Measurements from ENCODE around the gene COBL. TPM values are rescaled to one million over a fixed set of nuclear protein-coding genes. Genes with fewer than 3 reads are reported as not detected.
A peak's percentile ranks its signal among the peaks of the same experiment; 100 is the strongest.

COBL gene
- total RNA-seq, 1 experiment from 2014 or later = 52.3 TPM

DNA sequence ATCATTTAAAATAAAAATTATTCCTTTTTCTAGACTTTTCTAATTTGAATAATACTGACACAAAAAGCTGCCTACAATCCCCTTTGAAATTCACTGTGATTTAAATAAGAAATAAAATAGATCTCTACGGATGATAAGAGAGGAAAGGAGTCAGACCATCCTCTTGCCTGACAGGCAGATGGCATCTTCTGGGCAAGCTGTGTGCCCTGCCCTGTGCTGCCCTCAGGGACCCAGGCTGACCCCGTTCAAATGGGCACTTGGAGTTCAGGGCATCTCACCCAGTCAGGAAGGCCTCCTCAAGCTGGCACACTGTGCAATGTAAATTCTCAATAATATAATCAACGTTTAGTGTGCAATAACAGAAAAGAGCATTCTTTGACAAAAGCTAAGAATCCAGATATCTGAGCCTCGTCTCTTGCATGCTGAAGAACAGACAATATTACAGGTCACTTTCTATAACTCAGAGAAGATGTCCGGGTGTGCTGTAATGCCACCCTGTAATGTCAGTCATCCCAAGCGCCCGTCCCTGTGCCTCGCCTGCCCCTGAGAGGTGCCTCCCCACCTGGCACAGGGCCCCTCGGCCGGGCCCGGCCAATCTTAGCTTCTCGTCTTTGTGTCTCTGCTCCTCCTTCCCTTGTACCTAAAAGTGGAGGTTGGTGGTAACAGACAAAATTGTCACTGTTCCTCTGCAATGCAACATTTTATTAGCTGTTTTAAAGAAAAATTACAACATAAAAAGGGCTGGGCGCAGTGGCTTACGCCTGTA is 263.3 kb downstream of the COBL start:
- Histone ChIP-seq H3K56ac (ENCODE audit: insufficient read length, low read depth, low read length) (no peak overlapping the region), H3K79me1 (ENCODE audit: insufficient read depth, low read depth, low read length, poor library complexity, severe bottlenecking) (no peaks in the 10 kb centered on the region), H4K8ac (replicated peaks; ENCODE audit: insufficient read length, low read depth, low read length) (no peak overlapping the region), H3K23me2 (ENCODE audit: insufficient read length, low read depth, low read length, poor library complexity, severe bottlenecking) (no peaks in the 10 kb centered on the region), H3K27ac (ENCODE audit: insufficient read length, low read depth, low read length) (no peak overlapping the region), H3K9ac (ENCODE audit: extremely low read depth, insufficient read length, low read length) (no peak overlapping the region), H3K4me2 (ENCODE audit: insufficient read depth, insufficient read length, low read length) (no peak overlapping the region), H2BK12ac (ENCODE audit: insufficient read length, low read depth, low read length) (no peak overlapping the region), H3T11ph (ENCODE audit: low read length) (no peak overlapping the region), H3K79me2 (ENCODE audit: insufficient read depth, low read length) (no peaks in the 10 kb centered on the region), H3K18ac (ENCODE audit: insufficient read length, low read depth, low read length) (no peak overlapping the region), H3K14ac (ENCODE audit: insufficient read depth, low read length) (no peak overlapping the region), H3K4me1 (ENCODE audit: insufficient read depth, low read length) (no peaks in the 10 kb centered on the region), H2AFZ (ENCODE audit: low read length) (no peak overlapping the region), H2BK15ac (ENCODE audit: low read depth, low read length) (no peak overlapping the region), H2BK5ac (ENCODE audit: insufficient read length, low read length) (no peak overlapping the region), H3K27me3 (ENCODE audit: insufficient read depth, low read length) (no peaks in the 10 kb centered on the region), H3K9me3 (ENCODE audit: control insufficient read depth, low read depth, low read length) (no peaks in the 10 kb centered on the region), H2AK5ac (ENCODE audit: insufficient read length, low read length) (no peak overlapping the region), H4K5ac (ENCODE audit: insufficient read length, low read depth, low read length) (no peak overlapping the region), H4K91ac (ENCODE audit: insufficient read length, low read depth, low read length) (no peak overlapping the region), H3K23ac (ENCODE audit: insufficient read length, low read depth, low read length) (no peak overlapping the region), H2BK20ac (ENCODE audit: low read depth, low read length, poor library complexity, severe bottlenecking) (no peak overlapping the region), H4K20me1 (ENCODE audit: control insufficient read depth, insufficient read depth, insufficient read length) (no peaks in the 10 kb centered on the region), H2BK120ac (ENCODE audit: low read depth, low read length, poor library complexity, severe bottlenecking) (no peak overlapping the region), H3K4ac (ENCODE audit: low read depth, low read length) (no peak overlapping the region)
- H3K9me3 Mint-ChIP-seq = no peaks in the 10 kb centered on the region
- H3K36me3 Mint-ChIP-seq (ENCODE audit: insufficient read depth in 1 of 3, low read depth in 3 of 3) = no peaks in the 10 kb centered on the region
- H3K27me3 Mint-ChIP-seq (ENCODE audit: low read depth) = no peaks in the 10 kb centered on the region
- no CpG with 5 or more reads among the region's 14 CpGs for WGBS (ENCODE audit: extremely low coverage, insufficient read length, low lambda C conversion rate)
- H3K27ac Mint-ChIP-seq = peak overlapping the region in 1 of 3 experiments; percentile 14; a peak in 1 of 7 replicates
- TF ChIP-seq, protein P1, sequence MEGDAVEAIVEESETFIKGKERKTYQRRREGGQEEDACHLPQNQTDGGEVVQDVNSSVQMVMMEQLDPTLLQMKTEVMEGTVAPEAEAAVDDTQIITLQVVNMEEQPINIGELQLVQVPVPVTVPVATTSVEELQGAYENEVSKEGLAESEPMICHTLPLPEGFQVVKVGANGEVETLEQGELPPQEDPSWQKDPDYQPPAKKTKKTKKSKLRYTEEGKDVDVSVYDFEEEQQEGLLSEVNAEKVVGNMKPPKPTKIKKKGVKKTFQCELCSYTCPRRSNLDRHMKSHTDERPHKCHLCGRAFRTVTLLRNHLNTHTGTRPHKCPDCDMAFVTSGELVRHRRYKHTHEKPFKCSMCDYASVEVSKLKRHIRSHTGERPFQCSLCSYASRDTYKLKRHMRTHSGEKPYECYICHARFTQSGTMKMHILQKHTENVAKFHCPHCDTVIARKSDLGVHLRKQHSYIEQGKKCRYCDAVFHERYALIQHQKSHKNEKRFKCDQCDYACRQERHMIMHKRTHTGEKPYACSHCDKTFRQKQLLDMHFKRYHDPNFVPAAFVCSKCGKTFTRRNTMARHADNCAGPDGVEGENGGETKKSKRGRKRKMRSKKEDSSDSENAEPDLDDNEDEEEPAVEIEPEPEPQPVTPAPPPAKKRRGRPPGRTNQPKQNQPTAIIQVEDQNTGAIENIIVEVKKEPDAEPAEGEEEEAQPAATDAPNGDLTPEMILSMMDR (conservative IDR thresholded peaks at IDR 0.05) = no peak
- DNase-seq = no peak
- no peaks in the 10 kb centered on the region for H3K4me1 Mint-ChIP-seq
- no peak overlapping the region for H3K4me3 Mint-ChIP-seq

Measured in H9 (cell line).